NCI-H748 treated with DMSO at 0.1 percent for 48 hours (cell line): ENCODE results near the gene BCAP31.
"Not testable (repeated sequence)": the region's sequence is repeated elsewhere in the genome, so short reads cannot be mapped to it uniquely, and the experiment has no call there.

Source experiments
- DNase-seq: peaks from one replicate; lab custom pipeline; 2025; lab: John Stamatoyannopoulos, UW

Gene BCAP31

DNA sequence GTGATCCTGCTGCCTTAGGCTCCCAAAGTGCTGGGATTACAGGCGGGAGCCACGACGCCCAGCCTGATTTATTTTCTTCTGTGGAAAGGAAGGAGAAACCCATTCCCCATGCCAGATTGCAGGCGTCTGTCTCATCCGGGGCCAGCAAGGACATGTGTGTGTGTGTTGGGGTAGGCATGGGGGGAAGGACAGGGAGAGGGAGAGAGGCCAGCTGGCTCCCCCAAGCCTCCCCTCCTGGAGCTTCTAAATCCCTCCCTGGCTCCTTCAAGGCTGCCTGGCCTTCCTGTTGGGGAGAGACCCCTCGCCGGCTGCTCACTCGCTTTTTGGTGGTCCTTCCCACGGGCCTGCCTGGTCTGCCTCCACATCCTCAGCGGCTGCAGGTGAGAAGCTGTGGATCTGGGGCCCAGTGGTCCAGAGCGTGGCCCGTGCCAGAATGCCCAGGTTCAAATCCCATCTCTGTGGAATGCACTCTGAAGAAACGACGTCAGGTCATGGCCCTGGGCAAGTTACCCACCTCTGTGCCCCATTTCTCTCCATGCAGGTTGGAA lies 38.5 kb upstream of the BCAP31 start:
- DNase-seq = no peak

DNA sequence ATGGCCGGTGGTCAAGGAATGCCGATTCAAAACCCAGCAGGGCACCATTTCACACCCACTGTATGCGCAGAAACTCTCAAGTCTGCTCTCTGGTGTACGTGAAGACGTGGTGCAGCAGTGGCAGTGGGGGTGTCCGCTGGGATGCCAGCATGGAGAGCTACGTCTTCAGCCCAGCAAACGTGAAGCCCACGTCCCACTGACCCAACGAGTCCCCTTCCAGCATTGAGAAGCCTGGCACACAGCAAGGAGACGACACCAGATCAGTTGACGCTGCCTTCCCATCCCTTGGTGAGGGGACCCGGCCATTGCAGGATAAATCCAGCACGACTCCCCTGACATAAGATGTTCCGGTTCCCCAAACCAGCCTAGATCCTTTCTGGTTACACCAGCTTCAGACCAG lies 37.7 kb upstream of the BCAP31 start:
- DNase-seq = no peak

DNA sequence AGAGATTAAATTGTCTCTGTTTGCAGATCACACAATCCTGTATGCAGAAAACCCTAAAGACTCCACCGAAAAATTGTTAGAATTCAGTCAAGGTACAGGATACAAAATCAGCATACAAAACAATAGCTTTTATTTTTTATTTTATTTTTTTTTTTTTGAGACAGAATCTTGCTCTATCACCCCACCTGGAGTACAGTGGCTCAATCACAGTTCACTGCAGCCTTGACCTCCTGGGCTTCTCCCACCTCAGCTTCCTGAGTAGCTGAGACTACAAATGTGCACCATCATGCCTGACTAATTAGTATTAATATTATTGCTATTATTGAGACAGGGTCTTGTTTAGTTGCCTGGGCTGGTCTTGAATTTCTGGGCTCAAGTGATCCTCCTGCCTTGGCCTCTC lies 30.9 kb upstream of the BCAP31 start:
- DNase-seq = no peak

DNA sequence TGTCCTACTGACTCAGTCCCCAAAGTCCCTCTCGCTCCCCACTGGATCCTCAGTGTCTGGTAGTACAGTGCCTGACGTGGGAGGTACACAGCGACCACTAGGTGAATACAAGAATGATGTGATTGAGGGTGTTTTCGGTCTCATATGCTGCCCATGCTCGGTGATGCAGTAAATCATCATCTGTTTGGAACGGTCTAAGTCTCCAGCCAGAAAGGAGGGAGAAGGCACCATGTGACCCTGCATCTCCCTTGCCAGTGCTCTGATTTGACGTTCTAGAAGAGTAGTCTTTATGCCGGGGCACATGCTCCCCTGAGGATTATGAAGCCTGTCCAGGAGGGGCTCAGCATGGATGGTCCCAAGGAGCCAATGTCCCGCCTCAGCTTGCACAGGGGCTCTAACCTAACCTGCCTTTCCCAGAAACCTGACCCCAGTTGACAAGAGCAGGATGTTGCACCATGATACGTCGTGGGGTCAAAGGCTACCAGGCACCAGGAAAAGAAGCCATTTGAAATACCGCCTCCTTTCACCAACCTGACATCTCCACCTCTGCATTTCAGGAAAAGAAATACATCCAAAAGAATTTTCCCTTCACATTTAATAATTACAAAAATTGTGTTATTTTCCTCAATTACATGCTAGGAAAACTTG lies 26.1 kb upstream of the BCAP31 start:
- no peak for DNase-seq

DNA sequence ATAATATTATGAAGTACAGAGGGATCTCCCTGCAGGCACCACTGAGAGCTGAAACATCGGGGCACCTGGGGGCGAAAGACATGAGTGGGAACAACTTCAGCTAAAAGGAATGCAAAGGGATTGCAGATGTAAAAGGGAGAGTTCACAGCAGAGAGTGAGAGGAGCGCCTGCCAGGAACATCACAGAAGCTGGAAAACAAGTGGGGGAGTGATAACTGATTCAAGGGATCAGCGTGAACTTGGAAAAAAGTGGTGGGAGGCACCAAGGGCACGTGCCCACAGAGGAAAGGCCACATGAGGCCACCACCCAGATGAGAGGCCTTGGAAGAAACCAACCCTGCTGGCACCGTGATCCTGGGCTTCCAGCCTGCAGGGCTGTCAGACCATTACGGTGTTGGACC lies 24.8 kb upstream of the BCAP31 start:
- DNase-seq = not testable (repeated sequence)

DNA sequence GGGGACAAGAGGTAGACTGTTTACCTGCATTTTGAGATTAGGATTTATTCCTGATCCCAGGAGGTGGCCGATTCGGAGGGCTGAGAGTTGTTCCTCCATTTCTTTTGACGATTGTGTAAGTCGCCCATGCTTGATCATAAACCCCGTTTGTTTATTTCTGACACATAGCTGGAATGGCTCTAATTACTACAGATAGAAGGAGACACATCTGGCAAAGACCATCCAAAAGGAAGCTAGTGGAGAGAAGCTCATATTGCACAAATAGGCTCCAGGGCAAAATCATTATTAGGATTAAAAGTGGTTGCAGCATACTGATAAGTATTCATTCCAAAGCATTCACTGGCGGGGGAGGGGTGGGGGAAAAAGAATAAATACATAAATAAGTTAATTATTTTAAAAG lies 22.8 kb upstream of the BCAP31 start:
- DNase-seq = not testable (repeated sequence)

DNA sequence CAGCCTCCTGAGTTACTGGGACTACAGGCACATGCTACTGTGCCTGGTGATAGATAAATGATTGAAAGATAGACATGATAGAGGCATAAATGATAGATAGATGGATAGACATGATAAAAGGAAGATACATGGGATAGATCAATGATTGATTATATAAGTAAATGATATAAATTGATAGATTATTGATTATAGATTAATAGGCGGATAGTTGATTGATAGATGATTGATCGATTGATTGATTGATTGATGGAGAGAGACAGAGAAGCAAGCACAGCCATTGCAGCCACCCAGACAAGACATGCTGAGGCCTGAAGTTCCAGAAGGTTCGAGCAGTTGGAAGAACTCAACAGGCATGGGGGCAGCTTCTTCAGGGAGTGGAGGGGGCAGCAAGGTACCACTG lies 22.2 kb upstream of the BCAP31 start:
- DNase-seq = no peak

DNA sequence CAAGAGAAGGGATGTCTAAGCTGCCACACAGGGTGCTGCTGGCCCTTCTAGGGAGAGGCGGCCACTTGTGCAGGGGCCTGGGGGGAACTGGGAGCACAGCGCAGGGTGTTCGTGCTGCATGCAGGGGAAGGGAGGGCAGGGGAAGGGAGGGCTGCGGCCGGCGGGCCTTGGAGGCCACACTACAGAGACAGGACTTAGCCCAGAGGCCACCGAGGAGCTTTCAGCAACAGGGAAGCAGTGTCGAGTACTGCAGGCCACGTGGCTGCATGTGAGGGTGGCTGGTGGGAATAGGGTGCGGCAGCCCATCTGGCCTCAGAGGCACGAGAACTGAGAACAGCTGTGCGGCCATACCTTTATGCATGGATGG lies 20.9 kb upstream of the BCAP31 start:
- DNase-seq = not testable (repeated sequence)

DNA sequence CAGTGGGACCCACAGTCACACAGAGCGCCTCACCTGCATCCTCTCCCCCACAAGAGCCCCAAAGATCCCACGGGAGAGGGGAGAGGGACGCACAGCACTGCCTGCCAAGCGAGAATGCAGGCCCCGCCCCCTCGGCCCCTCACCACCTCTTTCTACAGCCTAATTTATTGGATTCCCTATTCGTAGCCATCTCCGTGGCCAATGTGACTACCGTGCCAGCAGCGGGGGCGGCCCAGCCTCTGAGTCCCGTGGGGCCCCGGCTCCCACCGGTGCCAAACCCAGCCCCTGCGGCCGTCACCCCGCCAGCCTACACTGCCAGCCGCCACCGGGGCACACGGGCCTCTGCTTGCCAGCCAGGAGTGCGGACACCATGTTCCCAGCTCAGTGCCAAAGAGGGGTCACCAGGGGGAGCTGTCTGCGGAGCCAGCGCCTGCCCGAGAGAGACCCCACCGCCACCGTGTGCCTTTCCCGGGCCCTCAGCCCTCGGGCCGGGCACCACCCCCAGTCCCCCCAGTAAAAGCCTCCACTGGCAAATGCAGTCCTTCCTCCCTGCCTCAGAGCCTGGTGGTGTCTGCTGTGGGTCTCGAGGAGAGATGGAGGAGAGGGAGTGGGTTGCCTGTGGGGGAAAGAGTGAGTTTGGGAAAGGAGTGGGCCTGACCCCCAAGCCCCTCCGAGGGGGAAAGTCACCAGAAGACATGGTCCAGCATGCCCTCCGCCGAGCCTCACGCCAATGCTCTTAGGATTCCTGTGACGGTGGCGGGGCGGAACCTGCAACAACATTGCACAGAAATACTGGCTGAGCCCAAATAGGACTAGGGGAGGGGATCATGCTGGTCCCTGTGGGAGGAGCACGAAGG lies 20.3 kb upstream of the BCAP31 start:
- DNase-seq = no peak

DNA sequence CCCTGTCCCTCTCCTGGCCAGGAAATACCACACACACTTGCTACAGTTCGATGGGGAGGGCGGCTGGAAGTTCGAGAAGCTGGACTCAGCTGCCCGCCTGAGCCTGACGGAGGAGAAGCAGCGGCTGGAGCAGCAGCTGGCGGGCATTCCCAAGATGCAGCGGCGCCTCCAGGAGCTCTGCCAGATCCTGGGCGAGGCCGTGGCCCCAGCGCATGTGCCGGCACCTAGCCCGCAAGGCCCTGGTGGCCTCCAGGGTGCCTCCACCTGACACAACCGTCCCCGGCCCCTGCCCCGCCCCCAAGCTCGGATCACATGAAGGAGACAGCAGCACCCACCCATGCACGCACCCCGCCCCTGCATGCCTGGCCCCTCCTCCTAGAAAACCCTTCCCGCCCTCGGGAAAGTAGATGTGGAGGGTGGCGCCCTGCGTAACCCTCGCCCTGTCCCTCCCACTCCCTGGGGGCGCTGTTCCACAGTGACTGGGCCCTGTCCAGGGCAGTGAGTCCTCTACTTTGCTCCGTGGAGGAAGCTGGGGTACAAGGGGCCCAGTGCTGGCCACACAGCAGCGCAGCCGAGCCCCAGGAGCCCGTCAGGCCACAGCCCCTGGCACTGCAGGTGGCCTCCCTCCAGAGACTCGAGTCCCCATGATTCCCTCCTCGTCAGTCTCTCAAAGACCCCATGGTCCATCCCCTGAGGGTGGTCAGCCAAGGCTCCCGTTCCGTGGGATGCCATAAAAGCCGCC lies 19.5 kb upstream of the BCAP31 start:
- not testable (repeated sequence) for DNase-seq

DNA sequence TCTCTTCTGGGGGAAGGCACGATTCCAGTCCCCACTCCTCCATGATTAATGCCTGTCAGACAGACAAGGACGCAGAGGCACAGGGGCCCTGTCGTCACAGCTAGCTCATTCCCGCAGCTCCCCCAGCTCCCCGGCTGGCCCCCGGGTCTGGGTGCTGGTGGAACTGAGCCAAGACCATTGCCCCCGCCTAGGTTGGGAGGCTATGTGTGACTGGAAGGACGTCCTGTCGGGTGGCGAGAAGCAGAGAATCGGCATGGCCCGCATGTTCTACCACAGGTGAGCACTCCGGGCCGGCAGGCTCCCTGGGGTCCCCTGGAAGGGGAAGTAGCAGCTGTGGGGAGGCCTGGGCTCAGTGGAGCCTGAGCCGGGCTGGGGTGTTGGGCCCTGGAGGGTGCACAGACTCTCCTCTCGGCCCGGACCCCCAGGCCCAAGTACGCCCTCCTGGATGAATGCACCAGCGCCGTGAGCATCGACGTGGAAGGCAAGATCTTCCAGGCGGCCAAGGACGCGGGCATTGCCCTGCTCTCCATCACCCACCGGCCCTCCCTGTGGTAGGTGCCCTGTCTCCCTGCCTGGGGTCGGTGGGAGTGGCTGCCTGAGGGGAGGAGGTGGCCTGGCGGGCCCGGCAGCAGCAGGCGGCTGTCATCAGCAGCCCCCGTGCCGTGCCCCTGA lies 18.7 kb upstream of the BCAP31 start:
- DNase-seq = not testable (repeated sequence)

DNA sequence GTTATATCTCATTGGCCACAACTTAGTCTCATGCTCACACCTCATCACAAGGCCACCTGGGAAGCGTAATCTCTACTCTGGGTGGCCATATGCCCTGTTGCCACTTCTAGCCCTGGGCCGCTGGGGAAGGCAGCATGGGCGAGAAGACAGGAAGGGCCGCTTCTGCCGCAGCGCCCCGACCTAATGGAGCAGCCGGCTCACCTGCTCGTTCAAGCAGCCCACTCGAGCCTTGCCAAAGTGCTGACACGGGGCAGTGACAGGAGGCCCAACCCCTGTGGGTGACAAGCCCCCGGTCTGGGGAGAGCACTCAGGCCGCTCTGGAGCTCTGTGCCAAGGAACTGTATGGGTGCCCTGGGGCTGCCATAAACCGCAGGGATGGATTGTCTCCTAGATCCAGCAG lies 17.9 kb upstream of the BCAP31 start:
- not testable (repeated sequence) for DNase-seq

DNA sequence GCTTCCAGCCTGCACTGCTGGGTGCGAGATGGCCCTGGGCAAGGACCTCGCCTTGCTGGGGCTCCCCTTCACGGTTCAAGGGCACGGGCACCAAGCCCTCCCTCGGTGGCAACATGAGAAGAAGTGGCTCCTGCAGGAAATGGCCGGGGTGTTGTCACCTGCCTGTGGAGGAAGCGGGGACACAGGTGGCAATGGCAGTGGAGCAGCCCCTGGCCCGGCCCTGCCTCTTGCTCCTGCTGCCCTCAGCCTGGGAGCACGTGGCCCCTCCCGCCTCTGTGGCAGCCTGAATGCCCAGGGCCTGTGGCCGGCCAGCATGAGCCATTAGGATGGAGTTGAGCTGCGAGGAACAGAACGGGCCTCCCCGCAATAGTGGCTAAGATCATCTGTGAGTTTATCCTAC lies 17.3 kb upstream of the BCAP31 start:
- no peak for DNase-seq

DNA sequence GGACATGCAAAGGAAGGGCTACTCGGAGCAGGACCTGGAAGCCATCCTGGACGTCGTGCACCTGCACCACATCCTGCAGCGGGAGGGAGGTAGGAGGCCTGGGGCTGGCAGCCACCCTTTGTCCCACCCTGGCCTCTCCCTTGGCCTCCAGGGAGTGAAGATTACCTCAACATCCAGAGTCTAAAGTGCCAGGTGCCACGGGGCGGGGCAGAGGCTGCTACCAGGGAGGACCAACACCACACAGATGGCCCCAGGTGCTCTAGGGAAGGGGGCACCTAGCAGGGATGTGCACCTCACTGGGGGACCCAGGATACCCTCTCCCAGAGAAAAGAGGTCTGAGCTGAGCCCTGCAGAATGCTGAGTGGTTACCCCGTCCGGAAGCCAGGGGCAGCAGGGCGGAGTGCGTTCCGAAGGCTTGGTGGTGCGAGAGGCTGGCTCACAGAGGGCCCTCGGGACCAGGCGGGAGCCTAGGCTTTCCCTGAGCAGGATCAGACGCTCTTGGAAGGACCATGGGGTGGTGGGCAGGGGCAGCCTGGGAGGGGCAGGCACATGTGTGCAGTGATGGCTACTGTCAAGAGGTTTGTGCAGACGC lies 16.5 kb upstream of the BCAP31 start:
- DNase-seq = no peak

DNA sequence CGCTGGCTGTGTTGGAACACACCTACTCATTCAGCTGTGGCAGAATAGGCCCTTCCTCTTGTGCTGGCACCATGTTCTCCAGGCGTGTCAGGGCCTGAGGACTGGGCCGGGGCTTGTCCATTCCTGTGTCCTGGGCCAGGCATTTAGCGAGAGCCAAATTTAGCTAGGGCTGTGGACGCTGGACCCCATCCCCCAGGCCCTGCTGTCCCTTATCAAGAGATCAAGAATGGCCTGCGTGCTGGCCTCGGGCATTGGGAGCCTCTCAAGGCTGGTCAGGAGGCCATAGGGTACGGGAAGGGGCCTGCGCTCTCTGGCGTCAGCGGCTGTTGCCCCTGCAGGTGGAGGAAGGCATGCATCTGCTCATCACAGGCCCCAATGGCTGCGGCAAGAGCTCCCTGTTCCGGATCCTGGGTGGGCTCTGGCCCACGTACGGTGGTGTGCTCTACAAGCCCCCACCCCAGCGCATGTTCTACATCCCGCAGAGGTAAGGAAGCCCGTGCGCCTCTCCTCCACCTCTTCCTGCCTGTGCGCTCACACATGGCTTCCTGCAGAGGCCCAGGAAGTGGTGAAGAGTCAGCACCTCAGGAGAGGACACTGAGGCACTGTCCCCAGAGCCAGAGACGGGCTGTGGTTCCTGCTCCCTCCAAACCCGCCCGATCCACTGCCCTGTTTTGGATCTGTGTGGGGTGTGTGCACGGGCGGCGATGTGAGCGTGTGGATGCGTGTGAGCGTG lies 15.7 kb upstream of the BCAP31 start:
- no peak for DNase-seq

DNA sequence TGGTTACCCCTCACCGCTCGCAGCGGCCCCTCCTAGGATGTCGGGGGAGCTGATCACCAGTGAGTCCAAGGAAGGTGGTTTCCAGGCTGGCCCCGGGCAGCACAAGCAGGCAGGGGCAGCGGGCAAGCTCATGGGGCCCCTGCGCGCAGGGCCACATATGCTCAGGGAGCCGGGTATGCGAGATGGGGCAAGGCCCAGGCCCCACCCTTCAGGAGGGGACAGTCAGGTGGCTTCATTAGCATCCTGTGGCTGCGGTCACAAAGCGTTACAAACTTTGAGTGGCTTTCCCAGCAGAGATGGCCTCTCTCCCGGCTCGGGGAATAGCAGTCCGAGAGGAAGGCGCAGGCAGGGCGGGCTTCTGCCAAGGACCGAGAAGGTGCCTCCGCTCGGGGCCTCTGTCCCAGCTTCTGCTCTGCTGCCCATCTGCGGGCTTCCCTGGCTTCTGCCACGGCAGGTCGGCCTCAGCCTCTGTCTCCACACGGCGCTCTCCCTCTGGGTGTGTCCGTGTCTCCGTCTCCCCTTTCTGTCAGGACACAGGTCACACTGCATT lies 13.9 kb upstream of the BCAP31 start:
- no peak for DNase-seq

DNA sequence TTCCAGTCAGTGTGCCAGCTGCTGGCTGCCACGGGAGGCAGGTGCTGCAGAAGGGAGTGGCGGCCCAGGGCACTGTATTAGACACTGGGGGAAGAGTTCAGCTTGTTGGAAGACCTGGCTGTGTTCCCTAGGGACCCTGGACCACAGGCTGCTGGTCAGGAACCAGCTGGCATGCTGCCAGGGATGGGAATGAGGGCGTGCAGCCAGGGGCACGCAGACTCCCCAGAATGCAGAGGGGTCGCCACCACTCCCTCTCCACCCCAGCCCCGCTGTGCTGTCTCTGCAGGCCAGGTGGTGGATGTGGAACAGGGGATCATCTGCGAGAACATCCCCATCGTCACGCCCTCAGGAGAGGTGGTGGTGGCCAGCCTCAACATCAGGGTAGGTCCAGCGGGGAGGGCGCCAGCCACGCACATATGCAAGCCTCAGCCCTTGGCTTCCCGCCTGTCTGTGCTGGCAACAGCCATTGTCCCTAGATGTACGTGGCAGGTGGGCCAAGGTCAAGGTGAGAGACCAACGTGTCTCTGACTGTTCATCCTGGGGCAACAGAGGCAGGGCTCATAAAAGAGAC lies 12.8 kb upstream of the BCAP31 start:
- DNase-seq = no peak

DNA sequence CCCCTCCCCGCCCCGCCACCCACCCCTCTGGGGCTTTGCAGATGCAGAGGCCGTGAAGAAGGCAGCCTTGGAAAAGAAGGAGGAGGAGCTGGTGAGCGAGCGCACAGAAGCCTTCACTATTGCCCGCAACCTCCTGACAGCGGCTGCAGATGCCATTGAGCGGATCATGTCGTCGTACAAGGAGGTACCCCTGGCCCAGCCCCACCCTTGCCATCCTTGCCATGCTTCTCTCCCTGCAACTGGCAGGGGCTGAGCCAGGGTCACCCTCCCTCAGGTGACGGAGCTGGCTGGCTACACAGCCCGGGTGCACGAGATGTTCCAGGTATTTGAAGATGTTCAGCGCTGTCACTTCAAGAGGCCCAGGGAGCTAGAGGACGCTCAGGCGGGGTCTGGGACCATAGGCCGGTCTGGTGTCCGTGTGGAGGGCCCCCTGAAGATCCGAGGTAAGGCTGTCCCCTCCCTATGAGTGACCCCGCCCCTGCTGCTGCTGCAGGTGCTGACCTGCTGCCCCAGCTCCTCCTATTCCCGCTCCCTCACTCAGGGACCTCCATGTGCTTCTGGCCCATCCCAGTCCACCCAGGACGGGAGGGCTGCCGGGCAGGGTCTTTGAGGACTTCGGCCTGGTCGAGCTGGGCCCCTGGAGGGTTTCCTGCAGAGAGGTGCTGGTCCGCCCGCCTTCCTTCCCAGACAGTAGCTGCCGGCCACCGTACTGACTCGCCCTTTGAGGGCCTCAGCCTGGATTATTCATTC lies 12.1 kb upstream of the BCAP31 start:
- no peak for DNase-seq

DNA sequence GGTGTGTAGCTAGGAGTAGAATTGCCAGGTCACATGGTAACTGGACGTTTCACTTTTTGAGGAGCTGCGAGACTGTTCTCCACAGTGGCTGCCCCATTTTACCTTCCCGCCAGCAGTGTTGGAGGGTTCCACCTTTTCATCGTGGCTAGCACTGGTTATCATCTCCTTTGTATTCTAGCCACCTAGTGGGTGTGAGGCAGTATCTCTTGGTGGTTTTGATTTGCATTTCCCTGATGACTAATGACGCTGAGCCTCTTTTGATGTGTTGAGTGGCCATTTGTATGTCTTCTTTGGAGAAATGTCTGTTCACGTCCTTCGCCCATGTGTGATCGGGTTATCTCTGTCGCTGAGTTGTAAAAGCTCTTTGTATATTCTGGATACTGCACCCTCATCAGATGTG lies 11.1 kb upstream of the BCAP31 start:
- no peak for DNase-seq

DNA sequence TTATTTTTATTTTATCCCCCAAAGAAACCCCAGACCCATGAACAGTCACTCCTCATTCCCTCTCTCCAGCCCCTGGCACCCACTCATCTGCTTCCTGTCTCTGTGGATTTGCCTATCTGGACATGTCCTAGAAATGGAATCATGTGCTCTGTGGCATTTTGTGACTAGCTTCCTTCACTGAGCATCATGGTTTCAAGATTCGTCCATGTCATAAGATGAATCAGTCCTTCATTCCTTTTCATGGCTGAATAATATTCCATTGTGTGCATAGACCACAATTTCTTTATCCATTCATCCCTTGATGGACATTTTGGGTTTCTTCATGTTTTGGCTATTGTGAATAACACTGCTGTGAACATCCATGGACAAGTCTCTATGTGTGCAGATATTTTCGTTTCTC lies 10.7 kb upstream of the BCAP31 start:
- no peak for DNase-seq
